ENCODE data around the gene SUPT6H. TPM values are rescaled to one million over a fixed set of nuclear protein-coding genes. Genes with fewer than 3 reads are reported as not detected.
A peak's percentile ranks its signal among the peaks of the same experiment; 100 is the strongest.

SUPT6H gene
- total RNA-seq: 100 to 1,000 TPM; 170 to 184 (median 177) TPM
- 53.7 TPM for total RNA-seq (2013)

DNA sequence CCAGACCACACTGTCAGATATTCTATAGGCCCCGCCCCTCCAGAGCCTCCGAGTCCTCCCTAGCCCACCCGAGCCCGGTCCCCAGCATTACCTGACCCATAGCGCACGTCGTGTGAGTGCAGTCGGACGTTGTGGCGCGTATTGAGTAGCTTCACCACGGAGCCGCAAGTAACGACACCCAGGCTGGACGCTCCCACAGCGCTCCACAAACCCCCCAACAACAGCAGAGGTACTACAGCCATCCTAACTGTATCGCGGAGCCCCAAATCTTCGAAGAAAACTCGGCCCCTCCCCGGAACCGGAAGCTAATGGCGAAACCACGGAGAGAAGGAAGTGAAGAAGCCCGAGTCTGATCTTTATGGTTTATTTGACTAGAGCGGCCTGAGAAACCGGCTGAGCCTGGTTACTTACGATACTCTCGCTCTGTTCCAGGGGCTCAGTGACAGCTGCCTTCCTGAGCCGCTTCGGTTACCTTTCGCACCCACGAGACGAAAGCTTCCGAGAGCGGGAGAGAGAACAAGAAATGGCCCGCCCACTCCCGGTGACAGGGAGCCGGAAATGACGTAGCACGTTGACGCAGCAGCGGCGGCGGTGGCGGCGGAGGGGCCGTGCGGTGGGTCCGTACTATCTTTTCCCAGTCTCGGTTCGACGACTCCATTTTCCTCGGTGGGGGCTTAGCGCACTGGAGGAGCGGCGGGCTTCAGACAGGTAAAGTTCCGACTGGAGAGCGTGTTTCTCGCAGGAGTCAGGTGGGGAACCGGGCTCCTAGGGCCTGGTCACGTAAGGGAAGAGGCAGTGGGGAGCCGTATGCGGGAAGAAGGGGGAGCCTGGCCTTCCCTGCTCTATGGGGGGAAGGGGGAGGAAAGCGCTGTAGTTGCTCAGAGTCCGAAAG, at the start of gene SUPT6H, which contains the start of gene SDF2:
Gene SUPT6H (plus strand): TSS at position 571 of the 892 bp plus-strand sequence. CDS start 11,197 bp downstream, outside the sequence.
Gene SDF2 (minus strand): TSS at position 272 of the 892 bp plus-strand sequence. CDS start 30 bp downstream, at position 242.
- TF ChIP-seq CTCF (IDR thresholded peaks at IDR 0.05): no peak
- no peaks in the 10 kb centered on the region for H3K27me3 ChIP-seq (ENCODE audit: control insufficient read depth, insufficient read depth, low read length)
- peak; percentile 81 to 91 (median 85) for ATAC-seq
- intact Hi-C loops (cut with micrococcal nuclease): loop anchor here (1.0 to 5.0 kb wide), 2 partner anchors 16 to 55 kb away; partner anchors contain the start of genes RAB34 and RPL23A
- no peaks in the 10 kb centered on the region for H3K27me3 Mint-ChIP-seq (ENCODE audit: low read depth in 2 of 2)
- peak within 1 kb of the TSS; percentile 86 for H3K4me3 ChIP-seq (ENCODE audit: low read length)
- H3K27ac Mint-ChIP-seq: peak within 1 kb of the TSS; percentile 100
- H3K36me3 Mint-ChIP-seq: no peaks in the 10 kb centered on the region
- peak within 1 kb of the TSS; percentile 93 for H3K27ac ChIP-seq (ENCODE audit: low read length)
- no peaks in the 10 kb centered on the region for H3K9me3 Mint-ChIP-seq
- H3K4me1 Mint-ChIP-seq: peaks cover 55 to 57% of the 10 kb centered on the region in 2 donors
- DNase-seq: peak; percentile 95 to 96
- H3K4me3 Mint-ChIP-seq: peak within 1 kb of the TSS; percentile 98
- peaks cover 10% of the 10 kb centered on the region for H3K4me1 ChIP-seq (ENCODE audit: control insufficient read depth, insufficient read depth, low read length)
- under 1% methylated on average over 66 of the region's 66 CpGs for WGBS (ENCODE audit: insufficient coverage)
- no peaks in the 10 kb centered on the region for H3K9me3 ChIP-seq (ENCODE audit: control insufficient read depth, insufficient read depth, low read length)
- H3K36me3 ChIP-seq (ENCODE audit: control insufficient read depth, insufficient read depth, low read length): peaks cover 9% of the 10 kb centered on the region

GRCh38 chr17:28612531-28612930, 49.5 kb upstream of the SUPT6H start:
- Mint-ChIP-seq H3K9me3 (no peaks in the 10 kb centered on the region), H3K4me3 (no peak overlapping the region), H3K36me3 (peaks cover 9% of the 10 kb centered on the region), H3K27me3 (ENCODE audit: low read depth in 2 of 2) (no peaks in the 10 kb centered on the region), H3K27ac (peak overlapping the region in 1 of 2 donors; percentile 24), H3K4me1 (no peaks in the 10 kb centered on the region)
- 33% methylated on average over 2 of the region's 2 CpGs for WGBS (ENCODE audit: insufficient coverage)
- Histone ChIP-seq H3K27ac (ENCODE audit: low read length) (no peak overlapping the region), H3K4me1 (ENCODE audit: control insufficient read depth, insufficient read depth, low read length) (no peaks in the 10 kb centered on the region), H3K27me3 (ENCODE audit: control insufficient read depth, insufficient read depth, low read length) (no peaks in the 10 kb centered on the region), H3K4me3 (ENCODE audit: low read length) (no peak overlapping the region), H3K36me3 (ENCODE audit: control insufficient read depth, insufficient read depth, low read length) (peaks cover 38% of the 10 kb centered on the region), H3K9me3 (ENCODE audit: control insufficient read depth, insufficient read depth, low read length) (no peaks in the 10 kb centered on the region)
- DNase-seq (no peak), ATAC-seq (no peak)
- no peak for TF ChIP-seq CTCF (IDR thresholded peaks at IDR 0.05)
- intact Hi-C loops (cut with micrococcal nuclease): no loop called here

GRCh38 chr17:28612936-28613872, 48.8 kb upstream of the SUPT6H start:
- Histone ChIP-seq H3K36me3 (ENCODE audit: control insufficient read depth, insufficient read depth, low read length) (peaks cover 43% of the 10 kb centered on the region), H3K4me1 (ENCODE audit: control insufficient read depth, insufficient read depth, low read length) (no peaks in the 10 kb centered on the region), H3K27ac (ENCODE audit: low read length) (no peak overlapping the region), H3K27me3 (ENCODE audit: control insufficient read depth, insufficient read depth, low read length) (no peaks in the 10 kb centered on the region), H3K9me3 (ENCODE audit: control insufficient read depth, insufficient read depth, low read length) (no peaks in the 10 kb centered on the region), H3K4me3 (ENCODE audit: low read length) (no peak overlapping the region)
- DNase-seq: peak; percentile 23 to 68
- Mint-ChIP-seq H3K4me1 (no peaks in the 10 kb centered on the region), H3K36me3 (peaks cover 9% of the 10 kb centered on the region), H3K27ac (peak overlapping the region; percentile 14 to 59), H3K9me3 (no peaks in the 10 kb centered on the region), H3K27me3 (ENCODE audit: low read depth in 2 of 2) (no peaks in the 10 kb centered on the region), H3K4me3 (no peak overlapping the region)
- intact Hi-C loops (cut with micrococcal nuclease): loop anchor here (1.0 kb wide), 1 partner anchor 119 kb away; no protein-coding TSS in a partner anchor
- ATAC-seq: peak; percentile 46 to 68 (median 66)
- WGBS (ENCODE audit: insufficient coverage): 94% methylated on average over 5 of the region's 6 CpGs
- TF ChIP-seq CTCF (IDR thresholded peaks at IDR 0.05): peak; percentile 72

Data from natural killer cell (primary cell).